GM23248 (cell line): ENCODE measurements around the gene ZBTB44. TPM values are rescaled to one million over a fixed set of nuclear protein-coding genes. Genes with fewer than 3 reads are reported as not detected.

Experiments used
- DNase-seq: peaks from one replicate; pipeline ENCODE4 v3.0.0-alpha.2; 2015
- H2AFZ ChIP-seq: fragments of 200-600 bp; sonication (generic); 2 replicates; pipeline ENCODE4 v1.6.1; 2016; ENCODE audit warnings: antibody characterized with exemption
- H3F3A ChIP-seq: fragments of 200-600 bp; sonication (generic); 2 replicates; pipeline ENCODE4 v1.6.1; 2016; ENCODE audit warnings: mild to moderate bottlenecking, antibody characterized with exemption, mixed run types; ENCODE audit not compliant: insufficient read depth
- H3K27ac ChIP-seq: fragments of 200-600 bp; sonication (generic); 2 replicates; pipeline ENCODE4 v1.5.1; 2016; ENCODE audit warnings: mild to moderate bottlenecking
- H3K27me3 ChIP-seq: fragments of 200-600 bp; sonication (generic); replicated peaks from 2 replicates; pipeline ENCODE4 v1.6.1; 2016; ENCODE audit warnings: mild to moderate bottlenecking; ENCODE audit not compliant: insufficient read depth
- H3K36me3 ChIP-seq: fragments of 200-600 bp; sonication (generic); 2 replicates; pipeline ENCODE4 v1.6.1; 2016; ENCODE audit warnings: low read depth, mild to moderate bottlenecking
- H3K4me1 ChIP-seq: fragments of 200-600 bp; sonication (generic); 2 replicates; pipeline ENCODE4 v1.6.1; 2016; ENCODE audit warnings: mild to moderate bottlenecking; ENCODE audit not compliant: insufficient read depth
- H3K4me2 ChIP-seq: fragments of 200-600 bp; sonication (generic); one replicate; pipeline ENCODE4 v1.6.1; 2016; ENCODE audit warnings: mild to moderate bottlenecking; ENCODE audit not compliant: unreplicated experiment
- H3K4me3 ChIP-seq: fragments of 200-600 bp; sonication (generic); 2 replicates; pipeline ENCODE4 v1.5.1; 2016; ENCODE audit warnings: mild to moderate bottlenecking
- H3K79me2 ChIP-seq: fragments of 200-600 bp; sonication (generic); 2 replicates; pipeline ENCODE4 v1.6.1; 2016; ENCODE audit warnings: mild to moderate bottlenecking; ENCODE audit not compliant: insufficient read depth
- H3K9ac ChIP-seq: fragments of 200-600 bp; sonication (generic); 2 replicates; pipeline ENCODE4 v1.6.1; 2016; ENCODE audit warnings: mild to moderate bottlenecking
- H3K9me2 ChIP-seq: fragments of 200-600 bp; sonication (generic); 2 replicates; pipeline ENCODE4 v1.6.1; 2016; ENCODE audit warnings: mixed run types, mild to moderate bottlenecking, moderate library complexity; ENCODE audit not compliant: insufficient read depth
- H3K9me3 ChIP-seq: fragments of 200-600 bp; sonication (generic); one replicate; pipeline ENCODE4 v1.6.1; 2017; ENCODE audit warnings: low read depth
- H4K20me1 ChIP-seq: fragments of 200-600 bp; sonication (generic); 2 replicates; pipeline ENCODE4 v1.6.0; 2016; ENCODE audit not compliant: insufficient read depth
- EZH2 ChIP-seq: fragments of 200-600 bp; sonication (generic); IDR thresholded peaks from 2 replicates; pipeline ENCODE4 v1.6.1; 2018; ENCODE audit warnings: antibody characterized with exemption, mild to moderate bottlenecking; ENCODE audit not compliant: insufficient read depth, poor library complexity, severe bottlenecking
- EZH2phosphoT487 ChIP-seq: fragments of 200-600 bp; sonication (generic); IDR thresholded peaks from 2 replicates; pipeline ENCODE4 v1.6.1; 2018; ENCODE audit warnings: antibody characterized with exemption, moderate library complexity, mild to moderate bottlenecking, low read depth; ENCODE audit not compliant: insufficient read depth
- WGBS, 2 experiments: methylation state at CpG; one replicate each; pipeline ENCODE4 v1.1.6; 2015 to 2017; ENCODE audit warnings: low lambda C conversion rate in 2 of 2, low coverage in 1 of 2; ENCODE audit errors: missing lambda C conversion rate in 2 of 2; 5-methylcytosine and 5-hydroxymethylcytosine counted together
- in situ Hi-C: fragments of 300-500 bp; cut with MboI; formaldehyde crosslinking; loops from 2 replicates; pipeline ENCODE4 v1.15.0; 2020
- polyA plus RNA-seq: library from polyadenylated mRNA; unstranded; fragments of >200 nt; fragmentation: Nextera tagmentation; extraction: Ambion mirVana; gene quantifications from 2 replicates; pipeline ENCODE4 v1.2.1, GENCODE V29; 2016
- total RNA-seq: library from RNA; depleted of rRNA; stranded (reverse); fragments of >200 nt; shearing (Covaris generic); gene quantifications from 2 replicates; pipeline ENCODE4 v1.2.3, GENCODE V29; 2014

ZBTB44 gene
- total and polyA plus RNA-seq, 2 experiments from 2014 or later = 4.1 to 17.4 TPM

DNA sequence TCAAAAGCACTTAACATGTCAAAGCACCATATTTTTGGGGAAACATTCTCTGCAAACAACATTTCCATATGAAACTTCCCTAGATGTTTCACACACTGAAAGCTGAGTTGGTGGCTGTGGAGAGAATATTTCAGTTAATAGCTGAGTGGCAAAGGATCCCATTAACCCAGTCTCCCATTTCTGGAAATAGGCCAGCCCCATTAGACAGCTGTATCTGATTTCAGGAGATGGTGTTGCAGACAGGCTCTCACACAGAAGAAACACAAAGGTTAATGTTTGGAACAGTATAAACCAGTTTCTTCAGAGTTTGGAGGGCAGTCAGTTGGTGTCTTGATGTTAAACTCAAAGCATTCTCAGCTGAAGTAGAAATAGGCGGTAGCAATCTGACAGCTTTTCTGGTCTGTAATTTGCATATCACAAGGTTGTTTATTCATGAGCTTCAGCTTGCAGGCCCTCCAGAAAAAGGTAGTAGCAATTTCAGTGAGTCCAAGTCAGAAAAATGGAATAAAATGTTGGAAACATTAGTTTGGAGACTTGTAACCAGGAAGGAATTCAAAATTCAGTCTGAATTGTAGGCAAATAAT is 15.5 kb upstream of the ZBTB44 start:
- Histone ChIP-seq H2AFZ (no peak overlapping the region), H3K4me3 (no peak overlapping the region), H3K9me2 (no peaks in the 10 kb centered on the region), H3K4me1 (no peaks in the 10 kb centered on the region), H3K9me3 (no peaks in the 10 kb centered on the region), H3K27ac (no peak overlapping the region), H4K20me1 (no peaks in the 10 kb centered on the region), H3K79me2 (no peaks in the 10 kb centered on the region), H3K36me3 (no peaks in the 10 kb centered on the region), H3F3A (no peaks in the 10 kb centered on the region), H3K9ac (no peak overlapping the region), H3K4me2 (no peak overlapping the region), H3K27me3 (no peaks in the 10 kb centered on the region)
- 40 to 41% methylated on average over 1 of the region's 1 CpG for WGBS, 2 experiments
- in situ Hi-C loops = no loop called here
- no peak for DNase-seq
- TF ChIP-seq EZH2phosphoT487 = no peak
- TF ChIP-seq EZH2 = no peak

DNA sequence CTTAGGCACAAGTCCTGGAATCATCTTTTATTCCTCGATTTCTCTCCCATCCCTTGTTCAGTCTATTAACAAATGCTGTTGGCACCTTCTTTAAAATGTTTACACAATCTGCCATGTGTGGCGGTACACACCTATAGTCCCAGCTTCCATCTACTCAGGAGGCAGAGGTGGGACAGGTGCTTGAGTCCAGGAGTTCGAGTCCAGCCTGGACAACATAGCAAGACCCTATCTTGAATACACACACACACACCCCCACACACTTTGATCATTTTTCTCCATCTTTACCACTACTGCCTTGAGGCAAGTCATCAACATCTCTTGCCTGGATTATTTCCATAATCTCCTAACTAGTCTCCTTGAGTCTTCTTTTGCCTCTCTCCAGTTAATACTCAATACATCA is 13.7 kb upstream of the ZBTB44 start:
- H3K27ac ChIP-seq = no peak overlapping the region
- no peaks in the 10 kb centered on the region for H4K20me1 ChIP-seq
- no peak overlapping the region for H3K9ac ChIP-seq
- in situ Hi-C loops = no loop called here
- no peak overlapping the region for H3K4me3 ChIP-seq
- no peaks in the 10 kb centered on the region for H3K36me3 ChIP-seq
- peaks cover 15% of the 10 kb centered on the region for H3K4me1 ChIP-seq
- no peaks in the 10 kb centered on the region for H3K9me3 ChIP-seq
- peaks cover 13% of the 10 kb centered on the region; the same call in 1 of the 2 replicates for H3F3A ChIP-seq
- TF ChIP-seq EZH2phosphoT487 (no peak), EZH2 (no peak)
- H3K9me2 ChIP-seq = no peaks in the 10 kb centered on the region
- H2AFZ ChIP-seq = no peak overlapping the region
- WGBS, 2 experiments = 73 to 80% methylated on average over 3 of the region's 3 CpGs
- DNase-seq = no peak
- no peak overlapping the region for H3K4me2 ChIP-seq
- H3K27me3 ChIP-seq = no peaks in the 10 kb centered on the region
- H3K79me2 ChIP-seq = no peaks in the 10 kb centered on the region

DNA sequence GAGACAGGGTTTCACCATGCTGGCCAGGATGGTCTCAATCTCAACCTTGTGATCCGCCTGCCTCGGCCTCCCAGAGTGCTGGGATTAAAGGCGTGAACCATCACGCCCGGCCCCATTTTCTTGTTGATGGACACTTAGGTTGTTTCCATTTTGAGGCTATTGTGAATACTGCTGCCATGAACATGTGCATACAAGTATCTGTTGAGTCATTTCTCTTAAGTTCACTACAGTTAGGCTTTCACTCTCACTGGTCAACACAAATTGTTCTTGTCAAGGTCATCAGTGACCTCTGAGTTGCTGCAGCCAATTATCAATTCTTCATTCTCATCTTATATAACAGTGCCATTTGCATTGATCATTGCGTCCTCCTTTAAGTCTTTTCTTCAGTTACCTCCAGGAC is 13.0 kb upstream of the ZBTB44 start:
- no peak overlapping the region for H3K4me3 ChIP-seq
- H4K20me1 ChIP-seq = no peaks in the 10 kb centered on the region
- no peaks in the 10 kb centered on the region for H3K27me3 ChIP-seq
- peaks cover 17% of the 10 kb centered on the region for H3K4me1 ChIP-seq
- H3K9me2 ChIP-seq = no peaks in the 10 kb centered on the region
- TF ChIP-seq EZH2 = no peak
- TF ChIP-seq EZH2phosphoT487 = no peak
- WGBS, 2 experiments = 90 to 93% methylated on average over 6 of the region's 6 CpGs
- H3K79me2 ChIP-seq = no peaks in the 10 kb centered on the region
- no peak overlapping the region for H3K27ac ChIP-seq
- no peak overlapping the region for H3K4me2 ChIP-seq
- H3F3A ChIP-seq = peaks cover 15% of the 10 kb centered on the region; the same call in 1 of the 2 replicates
- no peak overlapping the region for H3K9ac ChIP-seq
- no peak for DNase-seq
- no peaks in the 10 kb centered on the region for H3K36me3 ChIP-seq
- no peak overlapping the region for H2AFZ ChIP-seq
- in situ Hi-C loops = no loop called here
- H3K9me3 ChIP-seq = no peaks in the 10 kb centered on the region

DNA sequence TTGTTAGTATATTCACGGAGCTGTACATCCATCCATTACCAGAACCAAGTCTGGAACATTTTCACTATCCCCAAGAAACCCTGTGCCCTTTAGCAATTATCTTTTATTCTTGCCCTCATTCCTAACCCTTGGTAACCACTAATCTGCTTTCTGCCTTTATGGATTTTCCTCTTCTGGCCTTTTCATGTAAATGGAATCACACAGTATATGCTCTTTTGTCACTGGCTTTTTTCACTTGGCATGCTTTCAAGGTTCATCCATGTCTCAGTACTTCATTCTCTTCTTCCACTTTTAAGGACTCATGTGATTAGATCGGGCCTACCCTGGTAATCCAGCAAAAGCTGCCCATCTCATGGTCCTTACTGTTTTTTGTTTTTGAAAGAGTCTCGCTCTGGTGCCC is 11.0 kb upstream of the ZBTB44 start:
- Histone ChIP-seq H3K4me1 (peaks cover 17% of the 10 kb centered on the region), H3K9me2 (no peaks in the 10 kb centered on the region), H3K9ac (no peak overlapping the region), H3K27ac (no peak overlapping the region), H3K4me2 (no peak overlapping the region), H3F3A (peaks cover 15% of the 10 kb centered on the region; the same call in 1 of the 2 replicates), H3K9me3 (peaks cover 5% of the 10 kb centered on the region), H3K27me3 (no peaks in the 10 kb centered on the region), H3K4me3 (no peak overlapping the region), H3K36me3 (no peaks in the 10 kb centered on the region), H3K79me2 (no peaks in the 10 kb centered on the region), H4K20me1 (no peaks in the 10 kb centered on the region), H2AFZ (no peak overlapping the region)
- TF ChIP-seq EZH2 (no peak), EZH2phosphoT487 (no peak)
- WGBS, 2 experiments = 79 to 81% methylated on average over 3 of the region's 3 CpGs
- in situ Hi-C loops = no loop called here
- no peak for DNase-seq
